A172 (cell line): ENCODE data around the gene MUC22. TPM values are rescaled to one million over a fixed set of nuclear protein-coding genes. Genes with fewer than 3 reads are reported as not detected.

ENCODE experiments used
- DNase-seq: peaks from one replicate; pipeline ENCODE4 v3.0.0-alpha.2; 2015; ENCODE audit warnings: low spot score
- total RNA-seq: library from RNA; depleted of rRNA; stranded (reverse); fragments of >200 nt; shearing (Covaris generic); gene quantifications from 2 replicates; pipeline ENCODE4 v1.2.3, GENCODE V29; 2014; rRNA removed

Gene MUC22
- total RNA-seq, 1 experiment from 2014 or later = 0.14 TPM

- peak; percentile 58 for DNase-seq
Observed at GRCh38 chr6:31079656-31080261, 69.5 kb downstream of the MUC22 start.

- no peak for DNase-seq
Observed at GRCh38 chr6:31081872-31082271, 71.6 kb downstream of the MUC22 start.

- peak; percentile 16 for DNase-seq
Observed at GRCh38 chr6:31083742-31084354, 73.6 kb downstream of the MUC22 start.

Other genes with a start within 250 kb of the MUC22 start
- 39.0 and 50.9 TPM in 2 replicates for gene DDR1, start 126.0 kb upstream of the MUC22 start, total RNA-seq
- gene GTF2H4, start 102.3 kb upstream of the MUC22 start, total RNA-seq = 8.9 and 24.9 TPM in 2 replicates
- 25.2 and 28.2 TPM in 2 replicates for gene VARS2, start 96.2 kb upstream of the MUC22 start, total RNA-seq
- gene SFTA2, start 78.3 kb upstream of the MUC22 start, total RNA-seq = not detected in 2 replicates
- 0.43 TPM in 1 of 2 replicates, not detected in the other for gene MUCL3, start 69.5 kb upstream of the MUC22 start, total RNA-seq
- not detected in 2 replicates for gene MUC21, start 26.8 kb upstream of the MUC22 start, total RNA-seq
- gene C6orf15, start 102.1 kb downstream of the MUC22 start, total RNA-seq = 2.4 TPM in 2 replicates
- 1.1 and 3.4 TPM in 2 replicates for gene PSORS1C1, start 104.3 kb downstream of the MUC22 start, total RNA-seq
- not detected in 2 replicates for gene CDSN, start 110.0 kb downstream of the MUC22 start, total RNA-seq
- not detected in 2 replicates for gene PSORS1C2, start 128.6 kb downstream of the MUC22 start, total RNA-seq
- gene CCHCR1, start 147.3 kb downstream of the MUC22 start, total RNA-seq = 18.9 and 24.8 TPM in 2 replicates
- 62.6 and 68.5 TPM in 2 replicates for gene TCF19, start 148.1 kb downstream of the MUC22 start, total RNA-seq
- gene POU5F1, start 160.2 kb downstream of the MUC22 start, total RNA-seq = not detected in 2 replicates